GM19395 (cell line): ENCODE results near the gene PIK3R6.

Experiments used
- ATAC-seq: cut with Tn5 transposase; IDR thresholded peaks from one replicate; pipeline ENCODE4 v1.9.1; 2021; ENCODE audit warnings: mild to moderate bottlenecking, moderate library complexity; ENCODE audit not compliant: unreplicated experiment

The PIK3R6 gene

GRCh38 chr17:8856869-8857575 is 10.5 kb downstream of the PIK3R6 start:
- ATAC-seq, result no peak

- peak; percentile 1 for ATAC-seq
Measured at GRCh38 chr17:8856205-8856603, 11.3 kb downstream of the PIK3R6 start.

- ATAC-seq, result peak; percentile 38
Measured at GRCh38 chr17:8855477-8856204, 11.8 kb downstream of the PIK3R6 start.

DNA sequence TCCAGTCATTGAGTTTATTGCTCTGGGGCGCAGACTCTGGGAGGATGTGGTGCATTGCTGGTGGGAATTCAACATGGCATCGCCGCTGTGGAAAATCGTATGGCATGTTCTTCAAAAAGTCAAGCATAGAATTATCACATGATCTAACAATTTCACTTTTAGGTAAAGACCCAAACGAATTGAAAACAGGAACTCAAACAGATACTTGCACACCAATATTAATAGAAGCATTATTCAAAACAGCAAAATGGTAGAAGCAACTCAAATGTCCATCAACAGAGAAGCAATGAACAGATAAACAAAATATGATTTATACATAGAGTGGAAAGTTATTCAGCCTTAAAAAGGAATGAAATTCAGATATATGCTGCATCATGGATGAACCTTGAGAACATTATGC is 15.9 kb downstream of the PIK3R6 start:
- no peak for ATAC-seq

DNA sequence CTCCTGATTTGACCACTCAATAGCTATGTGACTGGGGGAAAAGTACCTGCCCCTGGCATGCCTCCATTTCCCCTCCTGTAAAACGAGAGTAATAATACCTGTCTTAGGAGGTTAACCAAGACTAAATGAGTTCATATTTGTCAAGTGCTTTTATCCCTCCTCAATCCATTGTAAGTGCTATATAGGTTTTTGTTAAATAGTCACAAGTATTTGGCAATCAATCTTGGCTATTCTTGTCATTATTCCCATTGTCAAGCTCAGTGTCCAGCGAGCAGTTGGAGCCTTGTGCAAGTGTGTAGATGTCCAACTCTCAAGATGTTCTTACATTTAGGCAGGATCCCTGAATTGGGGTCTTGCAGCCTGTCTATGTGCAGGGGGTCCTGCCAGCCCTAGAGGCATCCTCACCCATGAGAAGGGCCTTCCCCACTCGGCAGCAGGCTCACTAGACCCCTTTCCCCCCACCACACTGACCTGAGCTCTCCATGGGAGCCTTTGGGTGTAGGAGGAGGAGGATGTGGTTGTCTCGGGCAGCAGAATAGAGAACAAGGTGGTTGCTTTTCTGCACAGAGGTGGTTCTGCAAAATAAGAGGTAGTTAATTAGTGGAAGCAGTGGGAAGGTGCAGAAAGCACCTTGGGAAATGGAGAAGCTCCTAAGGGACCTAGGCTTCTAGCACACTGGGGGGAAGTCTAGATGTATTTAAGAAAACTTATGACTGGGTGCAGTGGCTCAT is 18.0 kb downstream of the PIK3R6 start:
- ATAC-seq, result no peak

GRCh38 chr17:8847891-8848290 is 19.6 kb downstream of the PIK3R6 start:
- no peak for ATAC-seq

GRCh38 chr17:8846768-8847211 is 20.7 kb downstream of the PIK3R6 start:
- ATAC-seq, result no peak

DNA sequence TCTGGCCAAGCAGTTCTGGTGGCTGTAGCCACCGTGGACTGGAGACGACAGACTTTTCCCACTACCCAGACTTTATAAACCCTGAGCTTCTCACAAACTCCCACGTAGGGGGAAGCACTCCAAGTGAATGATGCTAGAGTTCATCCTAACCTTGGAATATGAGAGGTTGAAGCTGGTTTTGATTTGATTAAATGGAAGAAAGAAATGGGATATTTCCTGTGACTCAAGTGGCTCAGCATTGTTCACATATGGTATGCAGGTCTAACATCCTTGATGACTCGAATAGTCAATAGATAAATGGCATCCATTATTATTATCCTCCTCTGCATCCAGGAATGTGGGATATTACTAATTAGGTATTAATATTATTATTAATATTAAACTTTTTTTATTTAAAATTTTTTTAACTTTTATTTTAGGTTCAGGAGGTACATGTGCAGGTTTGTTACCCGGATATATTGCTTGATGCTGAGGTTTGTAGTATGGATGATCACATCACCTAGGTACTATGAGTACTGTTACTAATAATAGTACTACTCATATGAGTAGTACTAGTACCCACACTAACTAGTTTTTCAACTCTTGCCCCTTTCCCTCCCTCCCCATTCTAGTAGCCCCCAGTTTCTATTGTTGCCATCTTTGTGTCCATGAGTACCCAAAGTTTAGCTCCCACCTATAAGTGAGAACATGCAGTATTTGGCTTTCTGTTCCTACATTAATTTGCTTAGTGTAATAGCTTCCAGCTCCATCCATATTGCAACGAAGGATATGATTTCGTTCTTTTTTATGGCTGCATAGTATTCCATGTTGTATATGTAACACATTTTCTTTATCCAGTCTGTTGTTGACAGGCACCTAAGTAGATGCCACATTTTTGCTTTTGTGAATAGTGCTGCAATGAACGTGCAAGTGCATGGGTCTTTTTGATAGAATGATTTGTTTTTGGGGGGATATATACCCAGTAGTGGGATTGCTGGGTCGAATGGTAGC is 22.9 kb downstream of the PIK3R6 start:
- no peak for ATAC-seq

DNA sequence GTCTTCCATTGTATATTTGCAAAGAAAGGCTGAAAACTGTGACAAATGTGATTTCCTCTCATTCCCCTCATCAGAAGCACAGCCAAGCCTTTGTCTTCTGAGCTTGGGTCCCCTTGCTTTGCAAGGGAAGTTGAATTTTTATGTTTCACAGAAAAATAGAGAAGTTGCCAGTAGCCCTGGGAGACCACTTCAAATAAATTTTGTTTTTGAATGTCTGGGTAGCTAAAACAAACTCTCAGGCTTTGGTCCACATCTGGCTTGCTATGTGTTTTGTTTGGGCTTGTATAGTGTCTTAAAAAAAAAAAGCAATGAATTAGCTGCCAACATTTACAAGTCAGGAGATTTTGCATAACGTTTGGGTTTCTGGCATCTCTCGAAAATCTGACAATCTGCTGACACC is 24.1 kb downstream of the PIK3R6 start:
- ATAC-seq, result no peak

DNA sequence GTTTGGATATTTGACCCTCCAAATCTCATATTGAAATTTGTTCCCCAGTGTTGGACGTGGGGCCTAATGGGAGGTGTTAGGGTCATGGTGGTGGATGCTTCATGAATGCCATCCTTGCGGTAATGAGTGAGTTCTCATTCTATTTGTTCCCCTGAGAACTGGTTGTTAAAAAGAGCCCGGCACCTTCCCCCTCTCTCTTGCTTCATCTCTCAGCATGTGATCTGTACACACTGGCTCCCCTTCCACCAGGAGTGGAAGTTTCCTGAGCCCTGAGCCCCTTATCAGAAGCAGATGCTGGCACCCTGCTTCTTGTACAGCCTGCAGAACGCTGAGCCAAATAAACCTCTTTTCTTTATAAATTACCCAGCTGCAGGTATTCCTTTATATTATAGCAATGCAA is 25.6 kb downstream of the PIK3R6 start:
- no peak for ATAC-seq

DNA sequence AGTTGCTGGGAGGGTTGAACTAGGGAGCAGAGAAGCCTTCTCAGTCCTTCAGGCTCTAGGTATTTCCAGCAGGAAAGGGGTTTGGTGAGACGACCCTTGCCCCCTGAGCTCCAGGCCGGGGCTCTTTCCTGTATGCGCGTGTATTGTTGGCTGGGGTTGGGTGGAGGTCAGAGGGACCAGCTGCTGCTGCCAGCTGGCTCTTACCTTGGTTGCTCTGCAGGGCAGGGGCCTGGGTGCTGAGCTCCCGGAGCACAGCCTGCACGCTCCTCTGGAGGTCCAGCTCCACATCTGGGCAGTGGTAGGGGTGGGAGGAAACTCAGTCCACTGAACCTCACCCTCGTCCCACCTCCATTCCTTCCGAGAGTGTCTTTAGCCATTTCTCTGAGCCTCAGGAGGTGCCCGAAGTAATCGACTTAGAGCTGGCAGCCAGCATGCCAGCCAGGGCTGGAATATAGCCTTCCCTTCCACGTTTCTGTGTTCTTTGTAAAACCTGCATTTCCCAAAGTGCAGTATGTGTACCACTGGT is 28.0 kb downstream of the PIK3R6 start:
- no peak for ATAC-seq

GRCh38 chr17:8838551-8839095 is 28.9 kb downstream of the PIK3R6 start:
- no peak for ATAC-seq

- no peak for ATAC-seq
Measured at GRCh38 chr17:8837563-8838075, 29.9 kb downstream of the PIK3R6 start.

- no peak for ATAC-seq
Measured at GRCh38 chr17:8836821-8837562, 30.5 kb downstream of the PIK3R6 start.

DNA sequence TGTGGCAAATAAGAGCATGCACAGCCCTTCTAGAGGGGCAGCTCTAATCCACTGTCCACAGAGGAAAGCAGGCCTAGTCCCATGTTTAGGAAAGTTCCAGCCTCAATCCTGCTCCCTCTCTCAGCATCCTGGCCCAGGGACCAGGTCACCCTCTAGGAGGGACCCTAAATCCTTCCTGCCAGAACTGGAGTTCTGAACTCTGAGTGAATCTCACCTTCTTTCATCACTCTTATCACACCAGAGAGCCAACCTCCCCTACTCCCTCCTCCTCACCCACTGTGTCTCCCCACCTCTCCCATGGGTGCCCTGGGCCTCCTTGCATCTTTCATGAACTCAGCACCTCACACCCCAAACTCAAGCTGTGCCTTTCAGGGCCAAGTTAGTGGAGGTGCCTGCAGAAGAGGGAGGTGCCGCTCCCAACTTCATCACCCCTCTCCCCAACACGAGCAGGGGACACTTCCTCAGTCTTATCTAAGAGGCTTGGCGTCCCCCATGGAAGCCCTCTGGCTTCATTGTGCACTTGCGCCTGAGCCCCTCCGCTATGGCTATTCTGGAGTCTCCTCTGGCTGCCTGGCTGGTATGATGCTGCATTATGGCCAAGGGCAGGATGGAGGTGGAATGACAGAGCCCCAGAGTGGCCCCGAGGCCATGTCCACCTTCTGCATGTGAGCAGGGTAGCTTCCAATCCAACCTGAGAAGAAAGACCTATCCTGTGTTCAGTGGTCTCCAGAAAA is 31.7 kb downstream of the PIK3R6 start:
- ATAC-seq, result no peak

DNA sequence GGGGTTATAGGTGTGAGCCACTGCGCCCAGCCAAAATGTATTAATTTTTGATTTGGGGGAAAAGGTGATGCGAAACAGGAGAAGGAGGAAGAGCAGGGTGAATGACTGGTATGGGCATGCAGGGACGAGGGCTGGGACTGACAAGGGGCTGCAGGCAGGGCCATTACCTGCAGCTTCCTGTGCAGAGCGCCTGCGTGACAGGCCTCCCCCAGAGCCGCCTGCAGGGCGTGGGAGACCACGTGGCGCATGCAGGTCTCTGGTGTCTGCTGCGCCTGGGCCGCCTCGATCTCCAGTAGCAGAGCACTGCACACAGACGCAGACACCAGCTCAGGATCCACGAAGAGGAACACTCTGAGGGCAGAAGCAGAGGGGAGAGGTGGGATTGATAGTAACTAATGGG is 32.4 kb downstream of the PIK3R6 start:
- no peak for ATAC-seq

- ATAC-seq, result no peak
Measured at GRCh38 chr17:8832711-8833352, 34.6 kb downstream of the PIK3R6 start.

DNA sequence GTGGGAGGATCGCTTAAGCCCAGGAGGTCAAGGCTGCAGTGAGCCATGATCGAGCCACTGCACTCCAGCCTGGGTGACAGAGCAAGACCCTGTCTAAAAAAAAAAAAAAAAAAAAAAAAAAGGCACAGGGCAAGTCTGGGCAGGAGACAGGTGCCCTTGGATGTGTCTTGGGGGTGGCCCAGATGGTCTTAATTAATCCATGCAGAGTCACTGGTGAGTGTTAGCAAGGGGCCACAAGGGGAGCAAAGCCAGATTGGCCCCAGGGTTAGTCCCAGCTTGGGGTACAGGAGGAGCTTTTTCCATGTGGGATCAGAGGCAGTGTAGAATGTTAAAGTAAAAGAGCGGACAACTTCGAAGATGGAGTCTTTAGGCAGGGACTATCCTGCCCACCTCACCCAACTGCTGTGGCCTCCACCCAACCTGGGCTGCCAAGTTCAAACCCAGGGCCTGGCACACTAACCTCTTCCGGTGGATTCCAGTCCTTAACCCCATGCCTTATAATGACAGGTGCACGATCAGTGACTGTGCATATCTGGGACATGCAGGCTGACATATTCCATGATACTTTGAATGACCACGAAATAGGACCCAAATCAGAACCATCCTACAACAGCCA is 36.1 kb downstream of the PIK3R6 start:
- ATAC-seq, result no peak
